HEK293 (cell line): ENCODE data around the gene CRK.

Experiments
- CTCF ChIA-PET: fragments of 350-600 bp; formaldehyde crosslinking; extraction: SDS; loops from one replicate; lab custom pipeline; 2021; ENCODE audit warnings: antibody characterized with exemption; lab: Yijun Ruan, JAX
- POLR2A ChIA-PET: fragments of 300-600 bp; formaldehyde crosslinking; extraction: SDS; loops from one replicate; lab custom pipeline; 2020; ENCODE audit warnings: antibody characterized with exemption, inconsistent platforms; lab: Yijun Ruan, JAX
- H3K27ac ChIP-seq: fragments of 200-500 bp; sonication (Bioruptor generic); 2 replicates; pipeline ENCODE4 v1.5.1; 2014; ENCODE audit warnings: low read depth, low read length, control low read depth, inconsistent platforms; ENCODE audit errors: extremely low read depth
- H3K36me3 ChIP-seq, 2 experiments: fragments of 200-500 bp in 1 of 2; sonication (Bioruptor generic) in 1 of 2; 1 replicate in 1 of 2; 2 replicates in 1 of 2; pipeline ENCODE4 v1.5.1; 2014 to 2017; ENCODE audit warnings: inconsistent platforms in 2 of 2, low read length in 2 of 2; ENCODE audit not compliant: control insufficient read depth in 2 of 2, insufficient read depth in 1 of 2
- H3K4me1 ChIP-seq: fragments of 200-500 bp; sonication (Bioruptor generic); 2 replicates; pipeline ENCODE4 v1.5.1; 2014; ENCODE audit warnings: mild to moderate bottlenecking, low read length, inconsistent platforms; ENCODE audit not compliant: control insufficient read depth, insufficient read depth
- H3K4me3 ChIP-seq: 2 replicates; pipeline ENCODE4 v1.5.1; 2011; ENCODE audit warnings: low read depth, mild to moderate bottlenecking, control low read depth, low read length, moderate library complexity
- H3K9me3 ChIP-seq: fragments of 200-500 bp; sonication (Bioruptor generic); 2 replicates; pipeline ENCODE4 v1.5.1; 2014; ENCODE audit warnings: low read depth, low read length, inconsistent platforms; ENCODE audit not compliant: control insufficient read depth, insufficient read depth
- GLIS2 ChIP-seq: fragments of 450-650 bp; formaldehyde crosslinking; IDR thresholded peaks from 2 replicates; pipeline ENCODE4 v1.5.1; 2016; ENCODE audit warnings: missing biosample characterization, missing genetic modification characterization
- IKZF3 ChIP-seq: fragments of 450-650 bp; IDR thresholded peaks from 2 replicates; pipeline ENCODE4 v1.5.0; 2018; ENCODE audit warnings: missing biosample characterization, mild to moderate bottlenecking, missing genetic modification characterization, moderate library complexity
- OSR2 ChIP-seq: fragments of 450-650 bp; formaldehyde crosslinking; IDR thresholded peaks from 2 replicates; pipeline ENCODE4 v1.5.1; 2016; ENCODE audit warnings: missing biosample characterization, missing genetic modification characterization
- SP3 ChIP-seq: fragments of 450-650 bp; formaldehyde crosslinking; IDR thresholded peaks from 2 replicates; pipeline ENCODE4 v1.5.1; 2016; ENCODE audit warnings: missing biosample characterization, missing genetic modification characterization
- YY2 ChIP-seq: fragments of 450-650 bp; formaldehyde crosslinking; IDR thresholded peaks from 2 replicates; pipeline ENCODE4 v1.5.1; 2016; ENCODE audit warnings: missing biosample characterization, missing genetic modification characterization
- ZFP41 ChIP-seq: fragments of 450-650 bp; formaldehyde crosslinking; IDR thresholded peaks from 2 replicates; pipeline ENCODE4 v1.5.1; 2016; ENCODE audit warnings: missing biosample characterization, missing genetic modification characterization, borderline replicate concordance
- ZNF138 ChIP-seq: fragments of 450-650 bp; formaldehyde crosslinking; IDR thresholded peaks from 2 replicates; pipeline ENCODE4 v1.5.1; 2016; ENCODE audit warnings: missing biosample characterization, missing genetic modification characterization, borderline replicate concordance
- ZNF175 ChIP-seq: fragments of 450-650 bp; formaldehyde crosslinking; IDR thresholded peaks from 2 replicates; pipeline ENCODE4 v1.5.1; 2016; ENCODE audit warnings: missing biosample characterization, missing genetic modification characterization
- ZNF544 ChIP-seq: fragments of 450-650 bp; formaldehyde crosslinking; IDR thresholded peaks from 2 replicates; pipeline ENCODE4 v1.5.0; 2017; ENCODE audit warnings: missing biosample characterization, missing genetic modification characterization
- ZNF571 ChIP-seq: fragments of 450-650 bp; formaldehyde crosslinking; IDR thresholded peaks from 2 replicates; pipeline ENCODE4 v1.5.0; 2017; ENCODE audit warnings: missing biosample characterization, missing genetic modification characterization
- ZNF600 ChIP-seq: fragments of 450-650 bp; formaldehyde crosslinking; IDR thresholded peaks from 2 replicates; pipeline ENCODE4 v1.5.1; 2016; ENCODE audit warnings: missing biosample characterization, missing genetic modification characterization
- ZNF660 ChIP-seq: fragments of 450-650 bp; IDR thresholded peaks from 2 replicates; pipeline ENCODE4 v1.5.1; 2018; ENCODE audit warnings: missing biosample characterization, mild to moderate bottlenecking, missing genetic modification characterization
- ZNF664 ChIP-seq: fragments of 450-650 bp; formaldehyde crosslinking; IDR thresholded peaks from 2 replicates; pipeline ENCODE4 v1.5.1; 2016; ENCODE audit warnings: missing biosample characterization, missing genetic modification characterization
- ZNF677 ChIP-seq: fragments of 450-650 bp; IDR thresholded peaks from 2 replicates; pipeline ENCODE4 v1.5.0; 2018; ENCODE audit warnings: missing biosample characterization, mild to moderate bottlenecking, missing genetic modification characterization, moderate library complexity
- ZNF792 ChIP-seq: fragments of 450-650 bp; formaldehyde crosslinking; IDR thresholded peaks from 2 replicates; pipeline ENCODE4 v1.5.1; 2016; ENCODE audit warnings: missing biosample characterization, missing genetic modification characterization
- ZSCAN30 ChIP-seq: fragments of 450-650 bp; IDR thresholded peaks from 2 replicates; pipeline ENCODE4 v1.5.1; 2018; ENCODE audit warnings: missing biosample characterization, mild to moderate bottlenecking, missing genetic modification characterization, moderate library complexity
- TF ChIP-seq, protein P1 (sequence below): fragments of 450-650 bp; formaldehyde crosslinking; IDR thresholded peaks from 2 replicates; pipeline ENCODE4 v1.5.1; 2016; ENCODE audit warnings: missing biosample characterization, missing genetic modification characterization
- TF ChIP-seq, protein P2 (sequence below): fragments of 450-650 bp; formaldehyde crosslinking; IDR thresholded peaks from 2 replicates; pipeline ENCODE4 v1.5.1; 2017; ENCODE audit warnings: missing biosample characterization, missing genetic modification characterization
- TF ChIP-seq, protein P3 (sequence below): sonication (generic); formaldehyde crosslinking; IDR thresholded peaks from 2 replicates; pipeline ENCODE4 v1.8.1; 2022; ENCODE audit warnings: mild to moderate bottlenecking, moderate library complexity, missing genetic modification reagents
- TF ChIP-seq, protein P4 (sequence below): fragments of 450-650 bp; formaldehyde crosslinking; IDR thresholded peaks from 2 replicates; pipeline ENCODE4 v1.5.1; 2016; ENCODE audit warnings: missing biosample characterization, missing genetic modification characterization
- TF ChIP-seq, protein P5 (sequence below): fragments of 450-650 bp; formaldehyde crosslinking; IDR thresholded peaks from 2 replicates; pipeline ENCODE4 v1.5.1; 2016; ENCODE audit warnings: missing biosample characterization, missing genetic modification characterization

Gene CRK

DNA sequence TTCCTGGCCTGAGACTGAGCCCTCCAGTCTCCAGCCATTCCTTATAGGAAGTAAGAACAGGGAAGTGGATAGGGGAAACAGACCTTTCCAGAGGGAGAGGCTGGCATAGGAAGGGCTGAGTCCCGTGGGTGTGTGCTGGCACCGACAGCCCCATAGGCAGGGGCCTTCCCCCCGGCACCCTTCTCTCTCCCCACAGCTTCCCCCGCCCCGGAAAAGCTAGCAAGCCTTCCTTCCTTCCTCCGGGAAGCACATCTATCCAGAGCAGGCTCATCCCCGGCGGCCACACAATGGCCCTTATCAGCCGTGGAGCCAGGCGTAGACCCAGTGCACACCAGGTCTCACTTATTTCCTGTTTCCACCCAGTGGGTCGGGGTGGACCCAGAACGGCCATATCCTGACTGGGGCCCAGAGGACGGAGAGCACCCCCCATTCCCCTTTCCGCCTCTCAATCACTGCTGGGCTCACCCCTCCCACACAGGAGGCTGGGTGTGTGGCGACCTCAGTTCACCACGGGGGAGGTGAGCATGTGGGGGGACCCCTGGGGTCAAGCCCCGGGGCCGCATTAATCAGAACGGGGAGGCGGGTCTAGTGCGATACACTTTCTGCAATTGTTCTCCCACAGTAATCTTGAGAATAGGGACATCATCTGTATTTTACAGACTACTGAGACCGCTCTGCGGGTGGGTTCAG is 37.4 kb upstream of the CRK start (continued):
- no peak for TF ChIP-seq ZNF660
- no peak for TF ChIP-seq ZNF792 (tag by site-specific recombination)

DNA sequence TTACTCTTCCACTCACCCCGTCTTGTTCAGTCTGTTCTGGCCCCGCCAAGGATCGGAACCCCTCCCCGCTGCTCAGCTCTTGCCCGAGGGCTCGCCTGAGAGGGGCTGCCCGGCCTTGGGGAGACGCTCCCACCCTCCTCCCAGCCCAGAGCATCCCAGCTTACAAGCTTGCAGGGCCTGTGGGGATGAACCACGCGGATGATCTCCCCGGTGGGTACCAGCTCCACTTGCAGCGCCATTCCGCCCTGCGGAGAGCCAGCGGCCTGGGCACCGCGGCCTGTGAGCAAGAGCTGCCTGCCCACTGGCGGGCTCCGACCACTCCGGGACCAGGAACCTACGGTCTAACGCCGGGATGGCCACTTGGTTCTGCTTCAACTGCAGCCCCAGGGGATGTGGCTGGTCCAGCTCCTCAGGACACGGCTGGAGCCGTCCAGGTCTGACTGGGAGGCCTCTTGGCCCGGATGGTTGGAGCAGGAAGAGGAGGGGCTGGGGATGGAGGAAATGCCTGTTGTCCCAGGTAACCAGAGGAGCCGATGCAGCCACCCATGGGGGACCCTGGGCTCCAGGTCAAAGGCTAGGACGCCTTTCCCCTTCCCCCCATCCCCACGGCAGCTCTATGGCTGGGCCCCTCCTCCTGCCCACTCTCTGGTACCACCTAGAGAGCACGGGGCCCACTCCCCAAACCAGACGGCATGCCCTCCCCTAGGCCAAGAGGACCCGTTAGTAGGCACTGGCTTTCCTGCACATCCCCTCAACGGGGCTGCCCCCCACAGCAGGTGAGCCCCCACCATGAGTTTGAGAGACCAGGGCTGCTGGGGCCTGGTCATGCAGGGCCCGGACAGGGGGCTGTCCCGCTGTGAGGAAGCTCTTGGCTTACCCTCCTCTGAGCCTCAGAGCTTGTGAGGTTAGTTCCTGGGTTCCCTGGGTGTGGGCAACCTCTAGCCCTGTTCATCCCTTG is 36.5 kb upstream of the CRK start, which contains the start of gene MYO1C:
TSS of gene MYO1C (minus strand) at position 438 of the 958 bp plus-strand sequence. CDS start at position 239, 199 bp downstream.
- peak within 1 kb of the TSS; percentile 72 for H3K4me3 ChIP-seq
- H3K27ac ChIP-seq: peak within 1 kb of the TSS; percentile 85; the same call in 1 of the 2 replicates
- CTCF ChIA-PET: interaction anchor here (2.0 kb wide), 1 partner anchor 127 kb away, joined by 5 read pairs; no protein-coding TSS in a partner anchor
- peaks cover 3% of the 10 kb centered on the region; the same call in 1 of the 2 replicates for H3K4me1 ChIP-seq
- no peaks in the 10 kb centered on the region for H3K9me3 ChIP-seq
- H3K36me3 ChIP-seq: peaks cover 0 to 37% of the 10 kb centered on the region in 2 experiments; a peak in 2 of 3 replicates
- POLR2A ChIA-PET: interaction anchor here (1.0 to 1.2 kb wide), 3 partner anchors 17 to 34 kb away, joined by 3 to 6 read pairs (median 3); partner anchors contain the start of gene INPP5K
- TF ChIP-seq, protein P1, sequence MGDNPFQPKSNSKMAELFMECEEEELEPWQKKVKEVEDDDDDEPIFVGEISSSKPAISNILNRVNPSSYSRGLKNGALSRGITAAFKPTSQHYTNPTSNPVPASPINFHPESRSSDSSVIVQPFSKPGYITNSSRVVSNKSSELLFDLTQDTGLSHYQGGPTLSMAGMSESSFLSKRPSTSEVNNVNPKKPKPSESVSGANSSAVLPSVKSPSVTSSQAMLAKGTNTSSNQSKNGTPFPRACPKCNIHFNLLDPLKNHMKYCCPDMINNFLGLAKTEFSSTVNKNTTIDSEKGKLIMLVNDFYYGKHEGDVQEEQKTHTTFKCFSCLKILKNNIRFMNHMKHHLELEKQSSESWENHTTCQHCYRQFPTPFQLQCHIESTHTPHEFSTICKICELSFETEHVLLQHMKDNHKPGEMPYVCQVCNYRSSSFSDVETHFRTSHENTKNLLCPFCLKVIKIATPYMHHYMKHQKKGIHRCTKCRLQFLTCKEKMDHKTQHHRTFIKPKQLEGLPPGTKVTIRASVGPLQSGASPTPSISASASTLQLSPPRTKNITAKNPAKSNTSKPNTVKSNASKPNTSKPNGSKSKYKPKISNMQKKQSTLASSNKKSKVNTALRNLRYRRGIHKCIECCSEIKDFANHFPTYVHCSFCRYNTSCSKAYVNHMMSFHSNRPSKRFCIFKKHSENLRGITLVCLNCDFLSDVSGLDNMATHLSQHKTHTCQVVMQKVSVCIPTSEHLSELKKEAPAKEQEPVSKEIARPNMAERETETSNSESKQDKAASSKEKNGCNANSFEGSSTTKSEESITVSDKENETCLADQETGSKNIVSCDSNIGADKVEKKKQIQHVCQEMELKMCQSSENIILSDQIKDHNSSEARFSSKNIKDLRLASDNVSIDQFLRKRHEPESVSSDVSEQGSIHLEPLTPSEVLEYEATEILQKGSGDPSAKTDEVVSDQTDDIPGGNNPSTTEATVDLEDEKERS (tag by site-specific recombination): no peak
- TF ChIP-seq, protein P2, sequence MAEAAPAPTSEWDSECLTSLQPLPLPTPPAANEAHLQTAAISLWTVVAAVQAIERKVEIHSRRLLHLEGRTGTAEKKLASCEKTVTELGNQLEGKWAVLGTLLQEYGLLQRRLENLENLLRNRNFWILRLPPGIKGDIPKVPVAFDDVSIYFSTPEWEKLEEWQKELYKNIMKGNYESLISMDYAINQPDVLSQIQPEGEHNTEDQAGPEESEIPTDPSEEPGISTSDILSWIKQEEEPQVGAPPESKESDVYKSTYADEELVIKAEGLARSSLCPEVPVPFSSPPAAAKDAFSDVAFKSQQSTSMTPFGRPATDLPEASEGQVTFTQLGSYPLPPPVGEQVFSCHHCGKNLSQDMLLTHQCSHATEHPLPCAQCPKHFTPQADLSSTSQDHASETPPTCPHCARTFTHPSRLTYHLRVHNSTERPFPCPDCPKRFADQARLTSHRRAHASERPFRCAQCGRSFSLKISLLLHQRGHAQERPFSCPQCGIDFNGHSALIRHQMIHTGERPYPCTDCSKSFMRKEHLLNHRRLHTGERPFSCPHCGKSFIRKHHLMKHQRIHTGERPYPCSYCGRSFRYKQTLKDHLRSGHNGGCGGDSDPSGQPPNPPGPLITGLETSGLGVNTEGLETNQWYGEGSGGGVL (tag by site-specific recombination): no peak
- TF ChIP-seq OSR2 (no peak), IKZF3 (tag by site-specific recombination) (0 out of 2 replicates have a peak, but pooled peaks have one; percentile 7), ZNF792 (tag by site-specific recombination) (no peak), ZNF544 (no peak), ZNF677 (tag by site-specific recombination) (no peak), ZNF138 (no peak), ZNF600 (peak; percentile 55), YY2 (tag by site-specific recombination) (no peak), ZNF175 (tag by site-specific recombination) (no peak), ZNF571 (tag by site-specific recombination) (no peak), ZSCAN30 (no peak), GLIS2 (tag by site-specific recombination) (peak; percentile 54), SP3 (tag by site-specific recombination) (0 out of 2 replicates have a peak, but pooled peaks have one; percentile 1), ZFP41 (tag by site-specific recombination) (no peak), ZNF664 (tag by site-specific recombination) (no peak)
- TF ChIP-seq, protein P3, sequence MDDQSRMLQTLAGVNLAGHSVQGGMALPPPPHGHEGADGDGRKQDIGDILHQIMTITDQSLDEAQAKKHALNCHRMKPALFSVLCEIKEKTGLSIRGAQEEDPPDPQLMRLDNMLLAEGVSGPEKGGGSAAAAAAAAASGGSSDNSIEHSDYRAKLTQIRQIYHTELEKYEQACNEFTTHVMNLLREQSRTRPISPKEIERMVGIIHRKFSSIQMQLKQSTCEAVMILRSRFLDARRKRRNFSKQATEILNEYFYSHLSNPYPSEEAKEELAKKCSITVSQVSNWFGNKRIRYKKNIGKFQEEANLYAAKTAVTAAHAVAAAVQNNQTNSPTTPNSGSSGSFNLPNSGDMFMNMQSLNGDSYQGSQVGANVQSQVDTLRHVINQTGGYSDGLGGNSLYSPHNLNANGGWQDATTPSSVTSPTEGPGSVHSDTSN (CRISPR knock-in tag): no peak
- TF ChIP-seq, protein P4, sequence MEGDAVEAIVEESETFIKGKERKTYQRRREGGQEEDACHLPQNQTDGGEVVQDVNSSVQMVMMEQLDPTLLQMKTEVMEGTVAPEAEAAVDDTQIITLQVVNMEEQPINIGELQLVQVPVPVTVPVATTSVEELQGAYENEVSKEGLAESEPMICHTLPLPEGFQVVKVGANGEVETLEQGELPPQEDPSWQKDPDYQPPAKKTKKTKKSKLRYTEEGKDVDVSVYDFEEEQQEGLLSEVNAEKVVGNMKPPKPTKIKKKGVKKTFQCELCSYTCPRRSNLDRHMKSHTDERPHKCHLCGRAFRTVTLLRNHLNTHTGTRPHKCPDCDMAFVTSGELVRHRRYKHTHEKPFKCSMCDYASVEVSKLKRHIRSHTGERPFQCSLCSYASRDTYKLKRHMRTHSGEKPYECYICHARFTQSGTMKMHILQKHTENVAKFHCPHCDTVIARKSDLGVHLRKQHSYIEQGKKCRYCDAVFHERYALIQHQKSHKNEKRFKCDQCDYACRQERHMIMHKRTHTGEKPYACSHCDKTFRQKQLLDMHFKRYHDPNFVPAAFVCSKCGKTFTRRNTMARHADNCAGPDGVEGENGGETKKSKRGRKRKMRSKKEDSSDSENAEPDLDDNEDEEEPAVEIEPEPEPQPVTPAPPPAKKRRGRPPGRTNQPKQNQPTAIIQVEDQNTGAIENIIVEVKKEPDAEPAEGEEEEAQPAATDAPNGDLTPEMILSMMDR (tag by site-specific recombination): no peak
- TF ChIP-seq, protein P5, sequence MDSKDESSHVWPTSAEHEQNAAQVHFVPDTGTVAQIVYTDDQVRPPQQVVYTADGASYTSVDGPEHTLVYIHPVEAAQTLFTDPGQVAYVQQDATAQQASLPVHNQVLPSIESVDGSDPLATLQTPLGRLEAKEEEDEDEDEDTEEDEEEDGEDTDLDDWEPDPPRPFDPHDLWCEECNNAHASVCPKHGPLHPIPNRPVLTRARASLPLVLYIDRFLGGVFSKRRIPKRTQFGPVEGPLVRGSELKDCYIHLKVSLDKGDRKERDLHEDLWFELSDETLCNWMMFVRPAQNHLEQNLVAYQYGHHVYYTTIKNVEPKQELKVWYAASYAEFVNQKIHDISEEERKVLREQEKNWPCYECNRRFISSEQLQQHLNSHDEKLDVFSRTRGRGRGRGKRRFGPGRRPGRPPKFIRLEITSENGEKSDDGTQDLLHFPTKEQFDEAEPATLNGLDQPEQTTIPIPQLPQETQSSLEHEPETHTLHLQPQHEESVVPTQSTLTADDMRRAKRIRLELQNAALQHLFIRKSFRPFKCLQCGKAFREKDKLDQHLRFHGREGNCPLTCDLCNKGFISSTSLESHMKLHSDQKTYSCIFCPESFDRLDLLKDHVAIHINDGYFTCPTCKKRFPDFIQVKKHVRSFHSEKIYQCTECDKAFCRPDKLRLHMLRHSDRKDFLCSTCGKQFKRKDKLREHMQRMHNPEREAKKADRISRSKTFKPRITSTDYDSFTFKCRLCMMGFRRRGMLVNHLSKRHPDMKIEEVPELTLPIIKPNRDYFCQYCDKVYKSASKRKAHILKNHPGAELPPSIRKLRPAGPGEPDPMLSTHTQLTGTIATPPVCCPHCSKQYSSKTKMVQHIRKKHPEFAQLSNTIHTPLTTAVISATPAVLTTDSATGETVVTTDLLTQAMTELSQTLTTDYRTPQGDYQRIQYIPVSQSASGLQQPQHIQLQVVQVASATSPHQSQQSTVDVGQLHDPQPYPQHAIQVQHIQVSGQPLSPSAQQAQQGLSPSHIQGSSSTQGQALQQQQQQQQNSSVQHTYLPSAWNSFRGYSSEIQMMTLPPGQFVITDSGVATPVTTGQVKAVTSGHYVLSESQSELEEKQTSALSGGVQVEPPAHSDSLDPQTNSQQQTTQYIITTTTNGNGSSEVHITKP (tag by site-specific recombination): no peak
